NCI-H446 (cell line): ENCODE results near the gene NRN1.

ENCODE experiments used
- DNase-seq, 2 experiments: peaks; one replicate each; lab custom pipeline; 2025; lab: John Stamatoyannopoulos, UW

Gene NRN1

GRCh38 chr6:6002005-6002847, 4.5 kb downstream of the NRN1 start:
- DNase-seq: no peak

GRCh38 chr6:6001443-6001842, 5.3 kb downstream of the NRN1 start:
- DNase-seq: no peak

GRCh38 chr6:5999688-6000608, 6.8 kb downstream of the NRN1 start:
- no peak for DNase-seq

GRCh38 chr6:5998711-5999687, 7.7 kb downstream of the NRN1 start:
- DNase-seq: no peak

- DNase-seq: no peak
Observed at GRCh38 chr6:5998236-5998635, 8.5 kb downstream of the NRN1 start.

GRCh38 chr6:5997420-5997987, 9.2 kb downstream of the NRN1 start:
- DNase-seq: no peak

GRCh38 chr6:5996714-5997419, 9.9 kb downstream of the NRN1 start:
- no peak for DNase-seq

GRCh38 chr6:5995949-5996713, 10.6 kb downstream of the NRN1 start:
- no peak for DNase-seq

GRCh38 chr6:5995658-5995948, 11.1 kb downstream of the NRN1 start:
- no peak for DNase-seq

GRCh38 chr6:5994999-5995657, 11.6 kb downstream of the NRN1 start:
- no peak for DNase-seq

- no peak for DNase-seq
Observed at GRCh38 chr6:5994234-5994998, 12.3 kb downstream of the NRN1 start.

- no peak for DNase-seq
Observed at GRCh38 chr6:5992551-5993225, 14.0 kb downstream of the NRN1 start.

GRCh38 chr6:5990786-5991185, 15.9 kb downstream of the NRN1 start:
- DNase-seq: no peak

- DNase-seq: no peak
Observed at GRCh38 chr6:5989141-5989723, 17.5 kb downstream of the NRN1 start.

GRCh38 chr6:5986861-5987260, 19.9 kb downstream of the NRN1 start:
- no peak for DNase-seq

- no peak for DNase-seq
Observed at GRCh38 chr6:5984150-5985089, 22.3 kb downstream of the NRN1 start.
